ENCODE measurements around the gene EXOC4.

DNA sequence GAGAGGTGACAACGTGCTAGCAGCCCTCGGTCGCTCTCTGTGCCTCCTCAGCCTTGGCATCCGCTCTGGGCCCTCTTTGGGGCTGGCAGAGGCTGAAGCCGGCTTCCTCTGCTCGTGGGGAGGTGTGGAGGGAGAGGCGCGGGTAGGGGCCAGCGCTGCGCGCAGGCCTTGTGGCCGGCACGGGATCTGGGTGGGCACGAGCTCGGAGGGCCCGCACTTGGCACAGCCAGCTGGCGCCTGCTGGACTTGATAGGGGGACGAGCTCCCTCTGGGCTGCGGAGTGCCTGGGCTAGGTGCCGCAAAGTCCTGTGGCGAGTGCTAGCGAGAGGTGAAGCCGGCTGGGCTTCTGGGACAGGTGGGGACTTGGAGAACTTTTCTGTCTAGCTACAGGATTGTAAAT is 170.7 kb downstream of the EXOC4 start:
- TF ChIP-seq, protein P1, sequence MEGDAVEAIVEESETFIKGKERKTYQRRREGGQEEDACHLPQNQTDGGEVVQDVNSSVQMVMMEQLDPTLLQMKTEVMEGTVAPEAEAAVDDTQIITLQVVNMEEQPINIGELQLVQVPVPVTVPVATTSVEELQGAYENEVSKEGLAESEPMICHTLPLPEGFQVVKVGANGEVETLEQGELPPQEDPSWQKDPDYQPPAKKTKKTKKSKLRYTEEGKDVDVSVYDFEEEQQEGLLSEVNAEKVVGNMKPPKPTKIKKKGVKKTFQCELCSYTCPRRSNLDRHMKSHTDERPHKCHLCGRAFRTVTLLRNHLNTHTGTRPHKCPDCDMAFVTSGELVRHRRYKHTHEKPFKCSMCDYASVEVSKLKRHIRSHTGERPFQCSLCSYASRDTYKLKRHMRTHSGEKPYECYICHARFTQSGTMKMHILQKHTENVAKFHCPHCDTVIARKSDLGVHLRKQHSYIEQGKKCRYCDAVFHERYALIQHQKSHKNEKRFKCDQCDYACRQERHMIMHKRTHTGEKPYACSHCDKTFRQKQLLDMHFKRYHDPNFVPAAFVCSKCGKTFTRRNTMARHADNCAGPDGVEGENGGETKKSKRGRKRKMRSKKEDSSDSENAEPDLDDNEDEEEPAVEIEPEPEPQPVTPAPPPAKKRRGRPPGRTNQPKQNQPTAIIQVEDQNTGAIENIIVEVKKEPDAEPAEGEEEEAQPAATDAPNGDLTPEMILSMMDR (conservative IDR thresholded peaks at IDR 0.05): no peak
- no peak for TF ChIP-seq ZFX (IDR thresholded peaks at IDR 0.05)
